D721Med (cell line): ENCODE results near the gene CAMK1D.

Source experiments
- DNase-seq: peaks from one replicate; pipeline ENCODE4 v3.0.0; 2011; ENCODE audit warnings: low spot score; ENCODE audit not compliant: insufficient read length
- FAIRE-seq: peaks from 2 replicates; lab custom pipeline; 2011; peaks lifted over from hg19 to GRCh38; lab: Jason Lieb, UNC
- CTCF ChIP-seq: IDR thresholded peaks from 2 replicates; pipeline ENCODE4 v1.5.1; 2012; ENCODE audit warnings: mild to moderate bottlenecking, control low read depth; ENCODE audit not compliant: insufficient read depth; ENCODE audit errors: missing control alignments

Gene CAMK1D

GRCh38 chr10:12771981-12772760, 422.8 kb downstream of the CAMK1D start:
- no peak for TF ChIP-seq CTCF
- DNase-seq (no peak), FAIRE-seq (no peak)

- no peak for TF ChIP-seq CTCF
- DNase-seq (no peak), FAIRE-seq (no peak)
Measured at GRCh38 chr10:12772797-12773587, 423.6 kb downstream of the CAMK1D start.

- DNase-seq = no peak
- FAIRE-seq = no peak
- no peak for TF ChIP-seq CTCF
Measured at GRCh38 chr10:12774204-12774894, 425.0 kb downstream of the CAMK1D start.

GRCh38 chr10:12777840-12778585, 428.7 kb downstream of the CAMK1D start:
- no peak for TF ChIP-seq CTCF

GRCh38 chr10:12780634-12781601, 431.6 kb downstream of the CAMK1D start:
- DNase-seq (no peak), FAIRE-seq (no peak)
- TF ChIP-seq CTCF = no peak

More at GRCh38 chr10:12777840-12778585, 428.7 kb downstream of the CAMK1D start:
- no peak for DNase-seq
- no peak for FAIRE-seq

- TF ChIP-seq CTCF = no peak
- FAIRE-seq = no peak
Measured at GRCh38 chr10:12781976-12782375, 432.6 kb downstream of the CAMK1D start.

More at GRCh38 chr10:12781976-12782375, 432.6 kb downstream of the CAMK1D start:
- no peak for DNase-seq
